Suprapubic skin (tissue), 4 donors: ENCODE results near the gene MON1B. TPM values are rescaled to one million over a fixed set of nuclear protein-coding genes. Genes with fewer than 3 reads are reported as not detected.
"Not testable (repeated sequence)": the region's sequence is repeated elsewhere in the genome, so short reads cannot be mapped to it uniquely, and the experiment has no call there.

Source experiments
- DNase-seq, 2 donors: peaks; one replicate each; pipeline ENCODE4 v3.0.0-alpha.2; 2019; ENCODE audit warnings: low spot score in 2 of 2
- H3K27ac ChIP-seq: fragments of 200-600 bp; sonication (generic); one replicate; pipeline ENCODE4 v1.5.1; 2019
- H3K27me3 ChIP-seq: fragments of 200-600 bp; sonication (generic); one replicate; pipeline ENCODE4 v1.5.1; 2019
- H3K36me3 ChIP-seq: fragments of 200-600 bp; sonication (generic); one replicate; pipeline ENCODE4 v1.5.1; 2019
- H3K4me1 ChIP-seq: fragments of 200-600 bp; sonication (generic); one replicate; pipeline ENCODE4 v1.5.1; 2019
- H3K4me3 ChIP-seq: fragments of 200-600 bp; sonication (generic); one replicate; pipeline ENCODE4 v1.5.1; 2019; ENCODE audit warnings: mild to moderate bottlenecking
- H3K9me3 ChIP-seq: fragments of 200-600 bp; sonication (generic); one replicate; pipeline ENCODE4 v1.5.1; 2019
- EP300 ChIP-seq: sonication (generic); formaldehyde crosslinking; IDR thresholded peaks from one replicate; pipeline ENCODE4 v1.6.1; 2017; ENCODE audit warnings: antibody characterized with exemption
- POLR2A ChIP-seq, 2 donors: fragments of 450-650 bp; IDR thresholded peaks; one replicate each; pipeline ENCODE4 v1.6.1; 2017; ENCODE audit warnings: antibody characterized with exemption in 2 of 2, mild to moderate bottlenecking in 2 of 2, moderate library complexity in 2 of 2
- POLR2AphosphoS5 ChIP-seq, 3 donors: sonication (generic); formaldehyde crosslinking; IDR thresholded peaks; one replicate each; pipeline ENCODE4 v1.6.1; 2017; ENCODE audit warnings: antibody characterized with exemption in 3 of 3
- WGBS: methylation state at CpG from one replicate; pipeline ENCODE4 v1.1.5; 2018; 5-methylcytosine and 5-hydroxymethylcytosine counted together
- total RNA-seq, 4 donors: library from RNA; depleted of rRNA; stranded (reverse); fragments of >200 nt; gene quantifications; one replicate each; pipeline ENCODE4 v1.1.0, GENCODE V29; 2016
- TF ChIP-seq, protein P1 (sequence below), 2 donors: fragments of 200-600 bp in 1 of 2; fragments of 450-650 bp in 1 of 2; sonication (generic) in 1 of 2; IDR thresholded peaks; one replicate each; pipeline ENCODE4 v1.5.1; 2016 to 2019; ENCODE audit warnings: antibody characterized with exemption in 2 of 2, mild to moderate bottlenecking in 1 of 2, moderate library complexity in 1 of 2

MON1B gene
- total RNA-seq, 4 donors from 2014 or later, result 20.8 to 27.1 (median 23.3) TPM

DNA sequence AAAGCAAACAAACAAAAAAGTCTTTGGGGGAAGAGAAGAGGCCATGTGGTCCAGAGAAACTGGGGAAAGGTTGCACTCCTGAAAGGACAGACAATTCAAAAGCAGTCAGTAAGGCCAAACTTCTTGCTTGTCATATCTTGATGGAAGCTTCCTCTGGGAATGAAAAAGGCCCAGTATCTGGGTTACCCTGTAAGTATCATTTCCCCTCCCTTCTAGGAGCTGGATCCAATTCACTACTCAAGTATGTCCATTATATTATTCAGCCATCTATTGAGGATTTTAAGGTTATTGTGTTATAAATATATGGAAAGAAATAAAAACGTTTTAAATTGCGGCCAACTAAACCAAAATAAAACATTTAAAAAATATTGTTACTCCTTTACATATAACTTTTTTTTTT is 26.0 kb upstream of the MON1B start:
- Histone ChIP-seq H3K27me3 (peaks cover under 1% of the 10 kb centered on the region), H3K4me1 (no peaks in the 10 kb centered on the region), H3K27ac (no peak overlapping the region), H3K4me3 (no peak overlapping the region), H3K9me3 (no peaks in the 10 kb centered on the region), H3K36me3 (no peaks in the 10 kb centered on the region)
- 91% methylated on average over 2 of the region's 2 CpGs for WGBS
- DNase-seq, result no peak
- TF ChIP-seq EP300 (no peak), POLR2A (IDR thresholded peaks at IDR 0.05) (no peak), POLR2AphosphoS5 (IDR thresholded peaks at IDR 0.05) (no peak)
- TF ChIP-seq, protein P1, sequence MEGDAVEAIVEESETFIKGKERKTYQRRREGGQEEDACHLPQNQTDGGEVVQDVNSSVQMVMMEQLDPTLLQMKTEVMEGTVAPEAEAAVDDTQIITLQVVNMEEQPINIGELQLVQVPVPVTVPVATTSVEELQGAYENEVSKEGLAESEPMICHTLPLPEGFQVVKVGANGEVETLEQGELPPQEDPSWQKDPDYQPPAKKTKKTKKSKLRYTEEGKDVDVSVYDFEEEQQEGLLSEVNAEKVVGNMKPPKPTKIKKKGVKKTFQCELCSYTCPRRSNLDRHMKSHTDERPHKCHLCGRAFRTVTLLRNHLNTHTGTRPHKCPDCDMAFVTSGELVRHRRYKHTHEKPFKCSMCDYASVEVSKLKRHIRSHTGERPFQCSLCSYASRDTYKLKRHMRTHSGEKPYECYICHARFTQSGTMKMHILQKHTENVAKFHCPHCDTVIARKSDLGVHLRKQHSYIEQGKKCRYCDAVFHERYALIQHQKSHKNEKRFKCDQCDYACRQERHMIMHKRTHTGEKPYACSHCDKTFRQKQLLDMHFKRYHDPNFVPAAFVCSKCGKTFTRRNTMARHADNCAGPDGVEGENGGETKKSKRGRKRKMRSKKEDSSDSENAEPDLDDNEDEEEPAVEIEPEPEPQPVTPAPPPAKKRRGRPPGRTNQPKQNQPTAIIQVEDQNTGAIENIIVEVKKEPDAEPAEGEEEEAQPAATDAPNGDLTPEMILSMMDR (IDR thresholded peaks at IDR 0.05), result no peak

DNA sequence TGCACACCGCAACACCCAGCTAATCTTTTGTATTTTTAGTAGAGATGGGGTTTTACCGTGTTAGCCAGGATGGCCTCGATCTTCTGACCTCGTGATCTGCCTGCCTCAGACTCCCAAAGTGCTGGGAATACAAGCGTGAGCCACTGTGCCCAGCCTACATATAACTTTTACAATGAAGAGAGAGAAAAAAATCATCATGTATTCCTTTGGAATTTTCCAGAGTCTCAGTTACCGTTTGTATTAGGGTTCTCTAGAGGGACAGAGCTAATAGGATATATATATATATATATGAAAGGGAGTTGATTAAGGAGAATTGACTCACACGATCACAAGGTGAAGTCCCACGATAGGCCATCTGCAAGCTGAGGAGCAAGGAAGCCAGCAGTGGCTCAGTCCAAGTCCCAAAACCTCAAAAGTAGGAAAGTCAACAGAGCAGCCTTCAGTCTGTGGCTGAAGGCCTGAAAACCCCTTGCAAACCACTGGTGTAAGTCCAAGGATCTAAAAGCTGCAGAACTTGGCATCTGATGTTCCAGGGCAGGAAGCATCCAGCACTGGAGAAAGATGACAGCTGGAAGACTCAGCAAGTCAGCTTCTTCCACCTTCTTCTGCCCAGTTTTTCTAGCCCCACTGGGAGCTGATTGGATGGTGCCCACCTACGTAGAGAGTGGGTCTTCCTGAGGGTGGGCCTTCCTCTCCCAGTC is 25.3 kb upstream of the MON1B start:
- H3K4me1 ChIP-seq, H3K4me3 ChIP-seq, DNase-seq, H3K9me3 ChIP-seq, H3K36me3 ChIP-seq, H3K27me3 ChIP-seq, H3K27ac ChIP-seq: not testable (repeated sequence)
- WGBS, result 80% methylated on average over 9 of the region's 9 CpGs

DNA sequence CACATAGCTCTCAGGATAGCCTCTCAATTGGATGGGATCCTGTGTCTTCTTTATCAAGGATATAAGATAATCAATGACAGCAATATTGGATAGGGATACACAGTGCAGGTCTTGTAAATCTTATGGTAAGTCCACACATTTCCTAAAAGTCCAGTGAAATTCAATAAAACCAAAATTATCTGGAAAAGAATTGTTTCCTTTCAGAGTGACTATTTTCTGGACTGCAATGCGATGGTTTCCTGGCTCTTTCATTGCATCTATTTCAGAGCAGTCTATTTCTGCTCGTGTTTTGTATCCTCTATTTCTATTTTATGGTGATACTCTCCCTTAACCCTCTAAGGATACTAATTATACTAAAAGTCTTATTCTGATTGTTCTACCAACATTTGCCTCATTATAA is 24.3 kb upstream of the MON1B start:
- Histone ChIP-seq H3K36me3 (no peaks in the 10 kb centered on the region), H3K27me3 (peaks cover 8% of the 10 kb centered on the region), H3K4me1 (no peaks in the 10 kb centered on the region), H3K4me3 (no peak overlapping the region), H3K9me3 (no peaks in the 10 kb centered on the region), H3K27ac (no peak overlapping the region)
- WGBS, result 75% methylated on average over 2 of the region's 2 CpGs
- no peak for DNase-seq
- no peak for TF ChIP-seq EP300
- TF ChIP-seq, protein P1 (IDR thresholded peaks at IDR 0.05), result no peak
- TF ChIP-seq POLR2AphosphoS5 (IDR thresholded peaks at IDR 0.05), result no peak
- TF ChIP-seq POLR2A (IDR thresholded peaks at IDR 0.05), result no peak

DNA sequence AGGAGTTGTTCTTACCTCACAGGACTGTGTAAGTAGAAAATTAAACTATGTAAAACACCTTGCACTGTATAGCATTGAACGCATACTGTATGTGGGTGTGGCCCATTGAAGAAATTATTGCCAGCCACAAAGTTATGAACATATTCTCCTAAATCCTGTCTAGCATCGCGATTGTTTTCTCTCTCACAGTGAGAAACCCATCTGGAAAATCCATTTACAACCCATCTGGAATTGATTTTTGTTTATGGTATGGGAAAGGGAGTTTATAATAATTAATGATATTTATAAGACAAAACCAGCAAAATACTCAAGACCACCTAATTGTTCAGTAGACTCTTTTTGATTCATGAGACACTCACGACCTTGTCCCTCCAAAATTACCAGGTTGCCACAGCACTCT is 22.1 kb upstream of the MON1B start:
- 58% methylated on average over 4 of the region's 4 CpGs for WGBS
- Histone ChIP-seq H3K4me3 (no peak overlapping the region), H3K36me3 (no peaks in the 10 kb centered on the region), H3K9me3 (no peaks in the 10 kb centered on the region), H3K4me1 (no peaks in the 10 kb centered on the region), H3K27me3 (peaks cover 8% of the 10 kb centered on the region), H3K27ac (no peak overlapping the region)
- no peak for TF ChIP-seq EP300
- DNase-seq, result no peak

DNA sequence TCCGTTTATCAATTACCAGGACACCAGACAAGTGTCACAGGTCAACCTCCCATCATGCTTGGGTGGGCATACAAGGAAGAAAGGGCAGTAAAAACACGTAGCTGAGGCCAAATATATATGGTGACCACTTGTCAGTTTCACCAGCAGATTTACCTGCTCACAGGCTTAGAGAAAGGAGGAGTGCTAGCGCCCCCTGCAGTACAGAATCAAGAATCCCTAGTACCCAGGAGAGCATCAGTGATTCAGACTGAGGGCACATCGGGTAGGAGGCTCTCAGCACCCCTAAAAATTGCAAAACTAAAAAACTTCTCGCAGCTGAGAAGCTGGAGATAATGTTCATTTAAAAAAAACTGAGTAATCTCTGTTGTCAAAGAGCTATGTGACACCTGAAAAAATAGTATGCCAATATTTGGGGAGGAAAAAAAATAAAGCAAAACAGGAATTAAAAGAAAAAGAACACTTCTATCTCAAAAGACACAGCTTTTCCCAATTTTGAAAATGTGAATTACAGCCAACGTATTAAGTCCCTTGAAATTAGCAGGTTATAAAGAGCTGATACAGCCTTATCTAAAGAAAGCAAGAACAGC is 21.2 kb upstream of the MON1B start:
- H3K4me1 ChIP-seq, result no peaks in the 10 kb centered on the region
- 17% methylated on average over 6 of the region's 6 CpGs for WGBS
- DNase-seq, result no peak
- TF ChIP-seq POLR2AphosphoS5 (IDR thresholded peaks at IDR 0.05), result no peak
- TF ChIP-seq, protein P1 (IDR thresholded peaks at IDR 0.05), result peak in 1 of 2 donors; percentile 53
- no peaks in the 10 kb centered on the region for H3K9me3 ChIP-seq
- peaks cover 8% of the 10 kb centered on the region for H3K27me3 ChIP-seq
- no peak overlapping the region for H3K27ac ChIP-seq
- H3K36me3 ChIP-seq, result no peaks in the 10 kb centered on the region
- no peak overlapping the region for H3K4me3 ChIP-seq

DNA sequence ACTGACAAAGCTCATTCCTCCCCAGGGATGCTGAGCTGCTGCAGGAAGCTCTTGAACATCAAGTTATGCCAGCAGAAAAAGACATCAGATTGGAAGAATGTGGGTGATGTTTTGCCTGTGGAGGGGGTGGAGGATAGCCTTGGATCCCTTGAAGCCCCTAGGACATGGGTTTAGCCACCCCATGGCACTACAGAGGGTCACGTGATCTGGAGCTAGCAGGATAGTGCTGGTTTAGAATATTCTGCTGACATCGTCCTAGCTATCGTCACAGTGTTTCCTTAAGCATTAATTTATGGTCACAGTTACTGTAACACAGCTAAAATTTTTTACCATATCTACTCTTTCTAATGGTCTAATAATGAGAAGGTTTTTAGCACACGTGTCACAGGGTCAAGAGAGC is 20.2 kb upstream of the MON1B start:
- DNase-seq, result no peak
- H3K27me3 ChIP-seq, result peaks cover 8% of the 10 kb centered on the region
- TF ChIP-seq POLR2A (IDR thresholded peaks at IDR 0.05), result no peak
- TF ChIP-seq, protein P1 (IDR thresholded peaks at IDR 0.05), result no peak
- no peak for TF ChIP-seq POLR2AphosphoS5 (IDR thresholded peaks at IDR 0.05)
- TF ChIP-seq EP300, result no peak
- H3K4me1 ChIP-seq, result no peaks in the 10 kb centered on the region
- no peak overlapping the region for H3K27ac ChIP-seq
- H3K9me3 ChIP-seq, result no peaks in the 10 kb centered on the region
- no peak overlapping the region for H3K4me3 ChIP-seq
- H3K36me3 ChIP-seq, result no peaks in the 10 kb centered on the region
- 54% methylated on average over 4 of the region's 4 CpGs for WGBS
